H9 (cell line): ENCODE results near the gene NSFL1C. TPM values are rescaled to one million over a fixed set of nuclear protein-coding genes. Genes with fewer than 3 reads are reported as not detected.

Source experiments
- DNase-seq: peaks from one replicate; pipeline ENCODE4 v3.0.0-alpha.2; 2017
- H2AFZ ChIP-seq: one replicate; pipeline ENCODE4 v1.6.1; 2013; ENCODE audit warnings: mild to moderate bottlenecking, low read length, control low read depth, moderate library complexity
- H2AK5ac ChIP-seq: 2 replicates; pipeline ENCODE4 v1.6.1; 2013; ENCODE audit warnings: low read length, control low read depth, mixed read lengths; ENCODE audit not compliant: insufficient read length
- H2BK120ac ChIP-seq: one replicate; pipeline ENCODE4 v1.6.1; 2013; ENCODE audit warnings: low read depth, mild to moderate bottlenecking, low read length, control low read depth, inconsistent platforms; ENCODE audit not compliant: poor library complexity, severe bottlenecking
- H2BK12ac ChIP-seq: 2 replicates; pipeline ENCODE4 v1.6.1; 2013; ENCODE audit warnings: low read length, control low read depth, mixed read lengths, low read depth; ENCODE audit not compliant: insufficient read length
- H2BK15ac ChIP-seq: 2 replicates; pipeline ENCODE4 v1.6.1; 2013; ENCODE audit warnings: low read depth, low read length, control low read depth
- H2BK20ac ChIP-seq: one replicate; pipeline ENCODE4 v1.6.1; 2013; ENCODE audit warnings: low read depth, mild to moderate bottlenecking, low read length, control low read depth, inconsistent platforms; ENCODE audit not compliant: poor library complexity, severe bottlenecking
- H2BK5ac ChIP-seq: 2 replicates; pipeline ENCODE4 v1.6.1; 2013; ENCODE audit warnings: low read length, control low read depth, mixed read lengths; ENCODE audit not compliant: insufficient read length
- H3K14ac ChIP-seq: 2 replicates; pipeline ENCODE4 v1.6.1; 2013; ENCODE audit warnings: low read length, control low read depth; ENCODE audit not compliant: insufficient read depth
- H3K18ac ChIP-seq: 2 replicates; pipeline ENCODE4 v1.6.1; 2013; ENCODE audit warnings: low read depth, mild to moderate bottlenecking, mixed read lengths, low read length, control low read depth; ENCODE audit not compliant: insufficient read length
- H3K23ac ChIP-seq: 2 replicates; pipeline ENCODE4 v1.6.1; 2013; ENCODE audit warnings: low read length, control low read depth, mixed read lengths, low read depth; ENCODE audit not compliant: insufficient read length
- H3K23me2 ChIP-seq: 2 replicates; pipeline ENCODE4 v1.6.1; 2013; ENCODE audit warnings: low read depth, mild to moderate bottlenecking, mixed read lengths, low read length, control low read depth; ENCODE audit not compliant: insufficient read length, poor library complexity, severe bottlenecking
- H3K27ac ChIP-seq: 2 replicates; pipeline ENCODE4 v1.5.1; 2013; ENCODE audit warnings: low read length, control low read depth, mixed read lengths, low read depth; ENCODE audit not compliant: insufficient read length
- H3K27me3 ChIP-seq: 2 replicates; pipeline ENCODE4 v1.6.1; 2013; ENCODE audit warnings: low read length, control low read depth, inconsistent platforms; ENCODE audit not compliant: insufficient read depth
- H3K4ac ChIP-seq: 2 replicates; pipeline ENCODE4 v1.6.1; 2013; ENCODE audit warnings: low read depth, mild to moderate bottlenecking, control low read depth, inconsistent platforms, low read length, moderate library complexity
- H3K4me1 ChIP-seq: 2 replicates; pipeline ENCODE4 v1.6.1; 2013; ENCODE audit warnings: low read length, control low read depth, inconsistent platforms; ENCODE audit not compliant: insufficient read depth
- H3K4me2 ChIP-seq: 2 replicates; pipeline ENCODE4 v1.6.1; 2013; ENCODE audit warnings: low read length, control low read depth, mixed read lengths; ENCODE audit not compliant: insufficient read length, insufficient read depth
- H3K56ac ChIP-seq: 2 replicates; pipeline ENCODE4 v1.6.1; 2013; ENCODE audit warnings: low read depth, mild to moderate bottlenecking, mixed read lengths, low read length, control low read depth; ENCODE audit not compliant: insufficient read length
- H3K79me1 ChIP-seq: 2 replicates; pipeline ENCODE4 v1.6.1; 2013; ENCODE audit warnings: low read depth, mild to moderate bottlenecking, moderate library complexity, low read length, control low read depth, inconsistent platforms; ENCODE audit not compliant: insufficient read depth, poor library complexity, severe bottlenecking
- H3K79me2 ChIP-seq: 2 replicates; pipeline ENCODE4 v1.6.1; 2013; ENCODE audit warnings: low read length, control low read depth, inconsistent platforms; ENCODE audit not compliant: insufficient read depth
- H3K9ac ChIP-seq: 2 replicates; pipeline ENCODE4 v1.6.1; 2013; ENCODE audit warnings: low read length, control low read depth, mixed read lengths; ENCODE audit not compliant: insufficient read length; ENCODE audit errors: extremely low read depth
- H3K9me3 ChIP-seq: one replicate; pipeline ENCODE4 v1.6.1; 2013; ENCODE audit warnings: low read depth, low read length, inconsistent platforms; ENCODE audit not compliant: control insufficient read depth
- H3T11ph ChIP-seq: one replicate; pipeline ENCODE4 v1.6.1; 2013; ENCODE audit warnings: mild to moderate bottlenecking, low read length, control low read depth, inconsistent platforms
- H4K20me1 ChIP-seq: one replicate; pipeline ENCODE4 v1.6.1; 2013; ENCODE audit not compliant: control insufficient read depth, insufficient read length, insufficient read depth
- H4K5ac ChIP-seq: 2 replicates; pipeline ENCODE4 v1.6.1; 2013; ENCODE audit warnings: low read depth, mild to moderate bottlenecking, mixed read lengths, low read length, control low read depth; ENCODE audit not compliant: insufficient read length
- H4K8ac ChIP-seq: replicated peaks from 2 replicates; pipeline ENCODE4 v1.6.1; 2013; ENCODE audit warnings: low read length, control low read depth, mixed read lengths, low read depth; ENCODE audit not compliant: insufficient read length
- H4K91ac ChIP-seq: 2 replicates; pipeline ENCODE4 v1.6.1; 2013; ENCODE audit warnings: low read depth, mild to moderate bottlenecking, moderate library complexity, mixed read lengths, low read length, control low read depth; ENCODE audit not compliant: insufficient read length
- H3K27ac Mint-ChIP-seq, 3 experiments: 2 replicates in 2 of 3; 3 replicates in 1 of 3; pipeline ENCODE4 v1.8.0; 2020 to 2021; ENCODE audit warnings: mixed read lengths in 3 of 3, mild to moderate bottlenecking in 1 of 3, moderate library complexity in 1 of 3
- H3K27me3 Mint-ChIP-seq: 2 replicates; pipeline ENCODE4 v1.8.0; 2021; ENCODE audit warnings: low read depth, mild to moderate bottlenecking, moderate library complexity, mixed read lengths
- H3K36me3 Mint-ChIP-seq, 3 experiments: 2 replicates in 2 of 3; 3 replicates in 1 of 3; pipeline ENCODE4 v1.8.0; 2020 to 2021; ENCODE audit warnings: low read depth in 3 of 3, mixed read lengths in 3 of 3; ENCODE audit not compliant: insufficient read depth in 1 of 3
- H3K4me1 Mint-ChIP-seq, 2 experiments: 2 replicates each; pipeline ENCODE4 v1.8.0; 2020; ENCODE audit warnings: mixed read lengths in 2 of 2
- H3K4me3 Mint-ChIP-seq, 2 experiments: 2 replicates in 1 of 2; 3 replicates in 1 of 2; pipeline ENCODE4 v1.8.0; 2020 to 2021; ENCODE audit warnings: mild to moderate bottlenecking in 2 of 2, mixed read lengths in 2 of 2, moderate library complexity in 1 of 2
- H3K9me3 Mint-ChIP-seq, 2 experiments: 2 replicates in 1 of 2; 3 replicates in 1 of 2; pipeline ENCODE4 v1.8.0; 2020; ENCODE audit warnings: mild to moderate bottlenecking in 2 of 2, mixed read lengths in 2 of 2, moderate library complexity in 1 of 2
- WGBS: extraction: QIAGEN DNeasy Blood & Tissue Kit; methylation state at CpG from one replicate; pipeline ENCODE4 v1.1.7; 2013; ENCODE audit warnings: missing lambda C conversion rate, low lambda C conversion rate, mixed read lengths; ENCODE audit not compliant: insufficient read length; ENCODE audit errors: extremely low coverage; 5-methylcytosine and 5-hydroxymethylcytosine counted together
- total RNA-seq: library from RNA; stranded (reverse); gene quantifications from 2 replicates; pipeline ENCODE4 v1.2.1, GENCODE V29; 2021
- TF ChIP-seq, protein P1 (sequence below): fragments of 200-600 bp; sonication (generic); conservative IDR thresholded peaks from 3 replicates; pipeline ENCODE4 v1.8.0; 2021; ENCODE audit warnings: antibody characterized with exemption, mild to moderate bottlenecking

The NSFL1C gene
- total RNA-seq, 1 experiment from 2014 or later = 81.8 TPM

DNA sequence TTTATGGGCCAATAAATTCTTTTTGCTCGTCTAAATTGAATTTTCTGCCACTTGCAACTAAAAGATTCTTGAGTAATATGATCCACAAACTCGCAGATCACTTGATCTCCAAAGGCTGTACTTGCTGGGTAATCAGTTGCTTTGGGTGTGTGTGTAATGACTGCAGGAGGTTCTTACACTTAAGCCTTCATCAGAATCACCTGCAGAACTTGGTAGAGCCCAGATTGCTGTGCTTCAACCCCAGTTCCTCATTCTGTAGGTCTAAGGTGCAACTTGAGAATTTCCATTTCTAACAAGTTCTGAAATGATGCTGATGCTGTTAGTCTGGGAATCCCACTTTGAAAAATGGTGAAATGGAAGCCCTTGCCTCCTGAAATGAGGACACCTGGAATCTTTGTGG is 60.8 kb downstream of the NSFL1C start:
- H4K20me1 ChIP-seq = no peaks in the 10 kb centered on the region
- H2BK120ac ChIP-seq = no peak overlapping the region
- H2BK5ac ChIP-seq = no peak overlapping the region
- H3K9ac ChIP-seq = no peak overlapping the region
- no peak overlapping the region for H2AK5ac ChIP-seq
- Mint-ChIP-seq H3K36me3 (peaks cover 0 to 2% (median 0%) of the 10 kb centered on the region in 3 experiments; a peak in 1 of 7 replicates), H3K9me3 (peaks cover 3 to 5% of the 10 kb centered on the region in 2 experiments; a peak in 3 of 5 replicates), H3K27me3 (peaks cover 66% of the 10 kb centered on the region), H3K4me3 (no peak overlapping the region), H3K4me1 (no peaks in the 10 kb centered on the region), H3K27ac (no peak overlapping the region)
- no peaks in the 10 kb centered on the region for H3K23me2 ChIP-seq
- H3K14ac ChIP-seq = no peak overlapping the region
- no peak overlapping the region for H2BK15ac ChIP-seq
- TF ChIP-seq, protein P1, sequence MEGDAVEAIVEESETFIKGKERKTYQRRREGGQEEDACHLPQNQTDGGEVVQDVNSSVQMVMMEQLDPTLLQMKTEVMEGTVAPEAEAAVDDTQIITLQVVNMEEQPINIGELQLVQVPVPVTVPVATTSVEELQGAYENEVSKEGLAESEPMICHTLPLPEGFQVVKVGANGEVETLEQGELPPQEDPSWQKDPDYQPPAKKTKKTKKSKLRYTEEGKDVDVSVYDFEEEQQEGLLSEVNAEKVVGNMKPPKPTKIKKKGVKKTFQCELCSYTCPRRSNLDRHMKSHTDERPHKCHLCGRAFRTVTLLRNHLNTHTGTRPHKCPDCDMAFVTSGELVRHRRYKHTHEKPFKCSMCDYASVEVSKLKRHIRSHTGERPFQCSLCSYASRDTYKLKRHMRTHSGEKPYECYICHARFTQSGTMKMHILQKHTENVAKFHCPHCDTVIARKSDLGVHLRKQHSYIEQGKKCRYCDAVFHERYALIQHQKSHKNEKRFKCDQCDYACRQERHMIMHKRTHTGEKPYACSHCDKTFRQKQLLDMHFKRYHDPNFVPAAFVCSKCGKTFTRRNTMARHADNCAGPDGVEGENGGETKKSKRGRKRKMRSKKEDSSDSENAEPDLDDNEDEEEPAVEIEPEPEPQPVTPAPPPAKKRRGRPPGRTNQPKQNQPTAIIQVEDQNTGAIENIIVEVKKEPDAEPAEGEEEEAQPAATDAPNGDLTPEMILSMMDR = no peak
- H3K4me1 ChIP-seq = no peaks in the 10 kb centered on the region
- no peaks in the 10 kb centered on the region for H3K9me3 ChIP-seq
- H3K27me3 ChIP-seq = no peaks in the 10 kb centered on the region
- H2BK12ac ChIP-seq = no peak overlapping the region
- H4K8ac ChIP-seq = no peak overlapping the region
- H3K56ac ChIP-seq = no peak overlapping the region
- no peaks in the 10 kb centered on the region for H3K79me1 ChIP-seq
- no peak overlapping the region for H4K5ac ChIP-seq
- no peak overlapping the region for H2AFZ ChIP-seq
- no peak overlapping the region for H2BK20ac ChIP-seq
- no peaks in the 10 kb centered on the region for H3K79me2 ChIP-seq
- H3K23ac ChIP-seq = no peak overlapping the region
- WGBS = no CpG with 5 or more reads among the region's 2 CpGs
- H3K4ac ChIP-seq = no peak overlapping the region
- H4K91ac ChIP-seq = no peak overlapping the region
- H3T11ph ChIP-seq = no peak overlapping the region
- H3K4me2 ChIP-seq = no peak overlapping the region
- no peak overlapping the region for H3K18ac ChIP-seq
- DNase-seq = no peak
- no peak overlapping the region for H3K27ac ChIP-seq
